ENCODE measurements around the gene ARHGEF28.

GRCh38 chr5:73718762-73719161, 92.8 kb downstream of the ARHGEF28 start:
- TF ChIP-seq CTCF (IDR thresholded peaks at IDR 0.05) (no peak), EZH2 (IDR thresholded peaks at IDR 0.05) (no peak)
